ENCODE results near the gene GNA12.

DNA sequence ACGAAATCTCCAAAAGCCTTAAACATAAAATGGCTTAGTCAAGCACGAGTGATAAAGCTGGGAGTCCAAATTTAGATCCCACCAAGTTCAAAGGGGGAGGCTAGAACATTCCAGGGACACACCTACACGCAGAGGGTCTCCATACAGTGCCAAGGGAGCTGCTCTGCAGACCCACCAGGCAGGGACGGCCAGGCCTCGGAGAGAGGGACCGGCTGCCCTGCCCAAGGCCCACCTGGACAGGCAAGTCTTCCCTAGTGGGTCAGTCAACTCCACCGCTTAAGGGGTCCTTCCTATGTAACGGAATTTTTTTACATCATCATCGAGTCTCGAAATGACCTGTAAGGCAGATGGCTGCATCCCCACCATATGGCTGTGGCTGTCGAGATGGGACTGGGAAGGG is 127.6 kb downstream of the GNA12 start:
- TF ChIP-seq, protein P1, sequence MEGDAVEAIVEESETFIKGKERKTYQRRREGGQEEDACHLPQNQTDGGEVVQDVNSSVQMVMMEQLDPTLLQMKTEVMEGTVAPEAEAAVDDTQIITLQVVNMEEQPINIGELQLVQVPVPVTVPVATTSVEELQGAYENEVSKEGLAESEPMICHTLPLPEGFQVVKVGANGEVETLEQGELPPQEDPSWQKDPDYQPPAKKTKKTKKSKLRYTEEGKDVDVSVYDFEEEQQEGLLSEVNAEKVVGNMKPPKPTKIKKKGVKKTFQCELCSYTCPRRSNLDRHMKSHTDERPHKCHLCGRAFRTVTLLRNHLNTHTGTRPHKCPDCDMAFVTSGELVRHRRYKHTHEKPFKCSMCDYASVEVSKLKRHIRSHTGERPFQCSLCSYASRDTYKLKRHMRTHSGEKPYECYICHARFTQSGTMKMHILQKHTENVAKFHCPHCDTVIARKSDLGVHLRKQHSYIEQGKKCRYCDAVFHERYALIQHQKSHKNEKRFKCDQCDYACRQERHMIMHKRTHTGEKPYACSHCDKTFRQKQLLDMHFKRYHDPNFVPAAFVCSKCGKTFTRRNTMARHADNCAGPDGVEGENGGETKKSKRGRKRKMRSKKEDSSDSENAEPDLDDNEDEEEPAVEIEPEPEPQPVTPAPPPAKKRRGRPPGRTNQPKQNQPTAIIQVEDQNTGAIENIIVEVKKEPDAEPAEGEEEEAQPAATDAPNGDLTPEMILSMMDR (IDR thresholded peaks at IDR 0.05; ENCODE audit: poor library complexity) = no peak
- no peak for TF ChIP-seq EZH2phosphoT487 (IDR thresholded peaks at IDR 0.05; ENCODE audit: low read depth, severe bottlenecking, unreplicated experiment)
- TF ChIP-seq EZH2 (IDR thresholded peaks at IDR 0.05; ENCODE audit: borderline replicate concordance) = no peak

Measured in hepatocyte (in vitro differentiated cells).